ENCODE measurements around the gene RAB3B.
A peak's percentile ranks its signal among the peaks of the same experiment; 100 is the strongest.
"Not testable (repeated sequence)": the region's sequence is repeated elsewhere in the genome, so short reads cannot be mapped to it uniquely, and the experiment has no call there.

The RAB3B gene

DNA sequence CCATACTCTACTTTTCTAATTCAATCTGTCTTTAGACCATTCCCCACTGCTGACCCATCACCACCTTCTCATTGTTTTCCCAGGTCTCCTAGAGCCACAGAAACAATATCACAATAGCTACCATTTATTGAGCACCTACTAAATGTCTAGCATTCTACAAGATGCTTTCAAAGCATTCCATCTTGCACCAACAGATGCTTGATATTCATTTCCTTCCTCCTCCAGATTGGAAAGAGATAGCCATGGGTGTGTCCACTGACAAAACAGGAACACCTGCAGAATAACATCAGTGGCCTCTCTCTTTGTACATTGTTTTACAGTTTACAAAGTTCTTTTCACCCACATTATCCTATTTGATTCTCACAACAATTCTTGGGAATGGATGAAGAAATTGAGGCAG is 2.2 kb downstream of the RAB3B start:
- DNase-seq: no peak

DNA sequence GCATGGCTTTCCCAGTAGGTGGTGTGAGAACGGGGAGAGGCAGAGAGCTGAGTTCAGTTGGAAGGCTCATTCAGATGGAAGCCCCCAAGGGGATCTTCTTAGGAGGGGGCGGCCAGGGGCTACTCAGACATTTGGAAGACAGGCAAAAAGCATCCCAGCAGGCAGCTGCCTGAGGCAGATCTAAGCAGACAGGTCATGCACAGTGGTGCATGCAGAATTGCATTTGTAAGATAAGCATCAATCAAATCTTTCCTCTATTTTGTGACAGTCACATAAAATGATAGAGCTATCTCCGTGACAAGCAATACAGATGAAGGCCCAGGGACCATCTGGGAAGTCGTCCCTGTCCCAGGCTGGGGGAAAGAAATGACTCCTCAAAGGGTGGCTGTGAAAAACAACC is 3.8 kb downstream of the RAB3B start:
- DNase-seq: no peak

DNA sequence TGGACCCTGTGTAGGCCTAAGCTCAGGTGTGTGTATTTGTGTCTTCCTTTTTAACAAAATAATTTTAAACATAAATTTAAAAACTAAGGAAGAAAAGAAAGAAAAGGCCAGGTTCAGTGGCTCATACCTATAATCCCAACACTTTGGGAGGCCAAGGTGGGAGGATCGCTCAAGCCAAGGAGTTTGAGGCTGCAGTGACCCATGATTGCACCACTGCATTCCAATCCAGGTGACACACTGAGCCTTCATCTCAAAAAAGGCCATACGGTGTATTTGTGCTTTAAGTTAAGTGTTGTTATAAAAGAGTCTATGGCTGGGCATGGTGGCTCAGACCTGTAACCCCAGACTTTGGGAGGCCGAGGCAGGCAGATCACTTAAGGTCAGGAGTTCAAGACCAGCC is 8.3 kb downstream of the RAB3B start:
- no peak for DNase-seq

DNA sequence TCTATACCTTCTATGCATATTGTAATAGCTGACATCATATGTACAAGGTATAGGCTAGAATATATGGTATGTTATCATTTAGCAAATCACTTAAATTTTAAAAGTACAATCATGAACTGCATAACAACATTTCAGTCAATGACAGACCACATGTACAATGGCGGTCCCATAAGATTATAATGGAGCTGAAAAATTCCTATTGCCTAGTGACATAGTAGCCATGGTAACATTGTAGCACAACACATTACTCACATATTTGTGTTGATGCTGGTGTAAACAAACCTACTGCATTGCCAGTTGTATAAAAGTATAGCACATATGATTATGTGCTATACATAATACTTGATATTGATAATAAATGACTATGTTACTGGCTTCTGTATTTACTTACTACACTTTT is 8.9 kb downstream of the RAB3B start:
- no peak for DNase-seq

DNA sequence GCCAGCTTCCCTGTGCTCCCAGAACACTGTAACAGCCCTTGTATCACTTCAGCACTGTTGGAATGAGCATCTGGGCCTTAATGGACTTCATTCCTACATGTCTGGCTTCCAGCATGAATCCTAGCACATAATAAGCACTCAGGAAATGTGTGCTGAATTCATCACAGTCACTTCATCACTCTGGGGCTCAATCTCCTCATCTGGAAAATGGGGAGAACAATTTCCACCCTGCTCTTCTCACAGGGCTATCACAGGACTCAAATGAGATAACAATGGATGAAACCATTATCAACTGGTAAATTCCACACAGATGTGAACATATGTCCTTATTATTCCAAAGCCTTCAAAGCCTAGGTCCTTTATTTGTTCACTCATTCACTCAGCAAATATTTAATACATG is 12.4 kb downstream of the RAB3B start:
- no peak for DNase-seq

DNA sequence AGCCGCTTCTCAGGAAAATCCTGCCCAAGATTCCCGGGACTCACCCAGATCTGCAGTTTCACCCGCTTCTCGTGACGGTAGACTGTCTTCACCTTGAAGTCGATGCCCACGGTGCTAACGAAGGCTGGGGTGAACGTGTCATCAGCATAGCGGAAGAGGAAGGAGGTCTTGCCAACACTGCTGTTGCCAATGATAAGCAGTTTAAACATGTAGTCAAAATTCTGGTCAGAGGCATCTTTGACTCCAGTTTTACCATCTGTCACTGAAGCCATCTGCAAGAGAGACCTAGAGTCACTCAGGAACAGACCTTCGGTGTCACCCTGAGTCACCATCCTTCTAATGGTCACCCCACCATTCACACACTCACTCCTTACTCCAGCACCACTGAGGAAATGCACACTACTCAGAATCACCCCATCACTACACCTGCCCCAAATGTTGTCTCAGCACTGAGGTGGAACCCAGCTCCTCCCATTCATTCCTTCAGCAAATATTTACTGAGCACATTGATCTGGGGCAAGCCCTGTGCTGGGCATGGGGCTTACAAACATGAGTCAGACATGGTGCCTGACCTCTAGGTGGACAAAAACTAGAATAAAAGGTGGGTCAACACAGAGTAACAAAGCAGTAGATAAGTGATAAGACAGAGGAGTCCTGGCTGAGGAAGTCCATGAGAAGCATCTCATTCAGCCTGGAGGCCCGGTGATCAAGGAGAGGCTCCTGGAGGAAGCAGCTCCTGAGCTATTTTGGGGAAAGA is 13.5 kb downstream of the RAB3B start:
- no peak for DNase-seq

DNA sequence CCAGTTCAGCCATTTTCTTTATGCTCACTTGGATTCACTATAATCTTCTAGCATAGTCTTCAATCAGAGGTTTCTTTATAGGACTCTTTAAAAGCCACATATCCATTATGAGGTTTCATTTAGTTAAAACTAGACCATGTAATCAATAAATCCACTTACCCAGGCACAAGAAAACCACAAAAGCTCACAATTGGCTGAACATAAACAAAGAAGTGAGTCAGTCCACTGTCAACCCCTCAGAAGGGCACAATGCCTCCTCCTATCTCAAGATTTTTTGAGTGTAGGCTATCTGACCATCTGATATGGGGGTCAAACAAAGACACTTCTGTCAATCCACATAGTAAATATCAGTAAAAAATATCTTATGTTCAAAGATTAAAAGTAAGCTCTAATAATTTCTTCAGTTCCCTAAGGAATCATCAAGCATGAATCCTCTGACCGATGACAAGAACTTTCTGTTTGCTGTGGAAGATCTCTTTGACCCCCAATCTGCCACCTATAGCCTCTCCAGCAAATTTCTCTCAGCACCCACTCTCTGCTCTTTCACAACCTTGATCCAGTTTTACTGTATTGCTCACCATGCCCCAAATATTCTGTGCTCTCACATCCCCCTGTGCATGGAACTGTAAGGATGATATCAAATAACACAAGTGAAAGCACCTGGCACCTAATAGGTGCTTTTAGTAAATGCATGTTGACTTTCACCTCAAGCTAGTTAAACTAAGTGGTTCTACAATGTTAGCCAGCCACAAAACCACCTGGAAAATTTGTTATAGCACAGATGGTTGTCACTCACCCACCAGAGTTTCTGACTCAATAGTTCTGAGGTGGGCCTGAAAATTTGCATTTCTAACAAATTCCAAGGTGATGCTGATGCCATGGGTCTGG is 16.7 kb downstream of the RAB3B start:
- DNase-seq: no peak

DNA sequence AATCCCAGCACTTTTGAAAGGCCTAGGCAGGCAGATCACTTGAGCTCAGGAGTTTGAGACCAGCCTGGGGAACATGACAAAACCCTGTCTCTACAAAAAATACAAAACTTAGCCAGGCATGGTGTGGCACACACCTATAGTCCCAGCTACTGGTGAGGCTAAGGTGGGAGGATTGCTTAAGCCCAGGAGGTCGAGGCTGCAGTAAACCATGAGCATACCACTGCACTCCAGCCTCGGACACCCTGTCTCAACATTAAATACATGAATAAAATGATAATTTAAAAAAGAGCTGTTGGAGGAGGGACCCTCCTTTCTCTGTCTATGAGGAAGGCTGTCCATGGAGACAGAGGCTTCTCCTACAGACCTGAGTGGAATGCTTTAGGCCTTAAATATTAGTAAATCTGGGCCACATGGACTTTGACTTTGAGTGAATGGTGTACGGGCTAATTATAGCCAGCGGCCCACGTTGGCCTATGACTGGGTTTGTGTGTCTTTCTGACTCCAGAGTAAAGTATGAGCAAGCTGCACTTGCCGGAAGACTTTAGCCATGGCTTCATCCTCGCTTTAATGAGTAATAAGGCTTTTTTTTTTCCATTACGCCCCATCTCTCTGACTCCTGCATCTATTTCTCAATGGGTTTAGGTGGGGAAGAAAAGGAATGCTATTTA is 21.3 kb downstream of the RAB3B start:
- DNase-seq: no peak

DNA sequence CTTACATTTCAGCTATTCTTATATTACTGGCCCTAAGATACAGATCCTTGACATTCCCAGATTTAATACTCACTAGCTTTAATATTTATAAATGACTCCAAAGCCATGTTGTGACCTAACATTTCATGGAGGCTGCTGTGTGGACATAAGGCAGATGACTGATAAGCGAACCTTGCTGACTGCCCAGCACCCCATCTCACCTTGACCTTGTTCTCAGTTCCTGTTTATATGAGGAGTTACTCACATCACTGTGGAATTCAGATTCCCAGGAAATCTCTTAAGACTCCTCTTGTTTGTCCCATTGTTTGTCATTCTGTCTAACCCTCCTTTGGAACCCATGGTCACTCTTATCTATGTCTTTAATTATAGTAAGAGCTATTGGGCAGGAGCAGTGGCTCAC is 21.9 kb downstream of the RAB3B start:
- DNase-seq: no peak

DNA sequence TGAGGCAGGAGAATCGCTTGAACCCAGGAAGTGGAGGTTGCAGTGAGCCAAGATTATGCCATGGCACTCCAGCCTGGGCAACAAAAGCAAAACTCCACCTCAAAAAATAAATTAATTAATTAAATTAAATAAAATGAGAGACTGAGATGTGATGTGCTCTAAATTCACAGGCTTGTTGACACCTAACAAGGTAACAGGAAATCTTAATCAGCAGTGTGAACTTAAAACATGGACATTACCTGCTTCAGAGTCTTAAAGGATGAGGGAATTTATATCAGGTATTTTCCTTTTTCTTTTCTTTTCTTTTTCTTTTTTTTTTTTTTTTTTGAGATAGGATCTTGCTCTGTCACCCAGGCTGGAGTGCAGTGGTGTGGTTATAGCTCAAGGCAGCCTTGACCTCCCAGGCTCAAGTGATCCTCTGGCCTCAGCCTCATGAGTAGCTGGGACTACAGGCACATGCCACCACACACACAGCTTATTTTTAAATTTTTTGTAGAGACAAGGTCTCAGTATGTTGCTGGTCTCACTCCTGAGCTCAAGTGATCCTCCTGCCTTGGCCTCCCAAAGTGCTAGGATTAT is 23.2 kb downstream of the RAB3B start:
- DNase-seq: not testable (repeated sequence)

DNA sequence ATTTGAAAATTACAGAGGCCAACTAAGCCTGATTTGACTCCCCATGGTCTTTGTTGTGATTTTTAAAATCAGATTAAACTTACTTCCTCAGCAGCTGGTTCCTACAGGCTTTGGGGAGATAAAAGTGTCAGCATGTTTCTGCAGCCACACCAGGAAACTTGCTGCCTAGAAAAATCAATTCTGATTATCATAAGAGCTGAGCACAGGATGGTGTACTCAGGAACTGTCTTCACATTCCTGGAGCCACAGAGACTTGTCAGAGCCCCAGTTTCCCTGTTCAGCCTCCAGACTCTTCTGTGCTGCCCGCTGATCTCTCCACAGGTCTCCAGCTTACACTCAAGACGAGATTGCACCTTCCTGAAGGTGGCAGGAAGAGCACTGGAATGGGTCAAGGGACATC is 23.9 kb downstream of the RAB3B start:
- DNase-seq: no peak

DNA sequence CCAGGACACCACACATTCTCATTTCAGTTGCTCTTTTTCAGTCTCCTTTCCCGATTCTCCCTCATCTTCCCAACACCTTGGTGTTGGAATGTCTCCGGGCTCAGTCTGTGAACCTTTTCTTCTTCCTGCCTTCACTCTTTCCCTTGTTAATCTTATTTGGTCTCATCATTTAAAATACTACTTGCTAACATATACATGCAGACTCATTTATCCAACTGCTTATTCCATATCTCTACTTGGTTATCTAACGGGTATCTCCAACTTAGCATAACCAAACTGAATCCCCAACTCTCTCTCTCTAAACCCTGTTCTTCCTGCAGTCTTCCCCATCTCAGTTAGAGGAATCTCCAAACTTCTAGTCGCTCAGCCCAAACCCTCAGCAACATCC is 26.2 kb downstream of the RAB3B start:
- DNase-seq: no peak

DNA sequence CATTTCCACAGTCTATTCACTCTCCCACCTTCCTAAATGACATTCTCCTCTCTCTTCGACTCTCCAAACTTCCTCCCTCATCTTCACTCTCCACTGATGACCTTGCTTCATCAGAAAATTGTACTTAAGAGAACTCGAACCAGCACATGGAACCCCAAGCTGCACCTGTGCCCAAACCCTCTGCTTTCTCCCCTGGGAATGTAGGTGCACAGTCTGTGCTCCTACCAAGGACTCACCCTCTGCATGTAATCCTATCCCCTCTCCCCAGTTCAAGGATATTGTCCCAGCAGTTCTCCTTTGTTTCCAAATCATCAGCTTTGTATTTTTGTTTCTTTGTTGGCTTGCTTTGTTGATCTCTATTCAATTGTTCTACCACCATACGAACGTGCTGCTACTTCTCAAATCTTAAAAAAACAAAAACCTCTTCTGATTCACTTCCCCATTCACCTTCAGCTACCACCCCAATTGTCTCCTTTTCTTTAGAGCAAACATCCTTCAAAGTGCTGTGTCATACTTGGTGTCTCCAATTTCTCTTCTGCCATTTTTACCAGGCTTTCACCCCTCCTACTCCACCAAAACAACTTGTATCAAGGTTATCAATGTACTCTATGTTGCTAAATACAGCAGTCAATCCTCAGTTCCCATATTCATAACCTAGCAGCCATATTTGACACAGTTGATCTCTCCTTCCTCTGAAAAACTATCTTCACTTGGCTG is 26.8 kb downstream of the RAB3B start:
- no peak for DNase-seq

DNA sequence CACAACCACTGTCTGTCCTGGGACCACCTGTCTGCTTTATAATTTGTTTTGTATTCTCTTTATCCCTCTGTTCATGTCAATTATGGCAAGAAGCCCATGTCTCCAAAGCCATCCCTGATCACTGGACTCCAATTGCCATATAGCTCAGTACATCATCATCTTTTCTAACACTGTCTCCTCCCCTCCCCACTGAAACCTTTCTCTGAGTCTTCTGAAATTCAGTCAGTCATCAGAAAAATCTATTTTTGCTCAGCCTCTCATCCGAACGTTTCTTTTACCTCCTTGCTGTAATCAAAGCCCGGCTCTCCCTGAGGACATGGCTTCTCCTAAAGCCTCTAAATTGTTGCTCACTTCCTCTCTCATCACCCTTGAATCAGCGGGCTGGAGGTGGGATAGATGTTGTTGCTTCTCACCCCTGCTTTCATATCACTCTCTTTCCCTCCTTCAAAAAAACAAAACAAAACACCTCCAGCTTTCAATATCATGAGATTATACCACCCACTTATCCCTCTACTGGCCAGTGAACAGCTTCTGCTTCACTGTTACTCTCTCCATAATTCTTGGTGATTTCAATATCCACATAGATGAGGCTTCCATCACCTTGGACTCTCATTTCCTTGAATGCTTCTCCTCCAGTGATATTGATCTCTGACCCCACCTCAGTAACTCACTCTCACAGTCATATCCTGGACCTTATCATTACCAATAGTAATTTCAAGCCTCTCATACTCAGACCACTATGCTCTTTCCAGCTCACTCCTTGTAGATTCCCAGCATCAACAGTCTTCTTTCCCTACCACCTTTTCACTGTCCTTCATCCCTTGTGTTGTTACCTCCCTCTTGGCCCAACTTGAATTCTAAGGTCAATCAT is 27.8 kb downstream of the RAB3B start:
- DNase-seq: no peak

DNA sequence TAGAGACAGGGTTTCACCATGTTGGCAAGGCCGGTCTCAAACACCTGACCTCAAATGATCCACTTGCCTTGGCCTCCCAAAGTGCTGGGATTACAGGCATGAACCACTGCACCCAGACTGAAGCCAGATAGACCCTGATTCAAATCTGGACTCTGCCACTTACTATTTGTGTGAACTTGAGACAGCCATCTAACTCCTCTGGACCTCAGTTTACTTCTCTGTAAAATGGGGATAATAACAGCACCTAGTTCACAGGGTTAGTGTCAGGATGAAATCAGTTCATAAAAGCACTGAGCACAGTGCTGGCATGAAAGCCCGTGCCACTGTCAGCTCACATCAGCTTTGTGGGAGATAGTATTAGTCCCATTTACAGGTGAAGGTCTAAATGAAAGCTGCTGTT is 28.5 kb downstream of the RAB3B start:
- no peak for DNase-seq

DNA sequence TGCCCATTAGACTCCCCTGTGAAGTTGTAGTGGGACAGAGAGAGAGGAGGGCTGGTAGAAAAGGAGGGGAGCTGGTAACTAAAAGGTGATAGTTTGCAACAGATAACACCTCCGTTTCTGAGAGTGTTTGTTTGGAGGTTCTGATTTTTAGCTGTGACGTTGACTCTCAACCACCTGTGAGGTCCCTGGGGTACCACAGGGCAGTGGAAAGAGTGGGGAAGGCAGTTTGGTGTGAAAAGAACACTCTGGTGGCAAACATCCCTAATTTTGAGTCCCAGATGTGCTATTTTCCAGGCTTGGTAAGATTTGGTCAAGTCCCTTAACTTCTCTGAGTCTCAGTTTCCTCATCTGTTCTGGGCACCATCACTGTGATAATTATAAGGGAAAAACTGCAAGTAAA is 29.3 kb downstream of the RAB3B start:
- DNase-seq: no peak

DNA sequence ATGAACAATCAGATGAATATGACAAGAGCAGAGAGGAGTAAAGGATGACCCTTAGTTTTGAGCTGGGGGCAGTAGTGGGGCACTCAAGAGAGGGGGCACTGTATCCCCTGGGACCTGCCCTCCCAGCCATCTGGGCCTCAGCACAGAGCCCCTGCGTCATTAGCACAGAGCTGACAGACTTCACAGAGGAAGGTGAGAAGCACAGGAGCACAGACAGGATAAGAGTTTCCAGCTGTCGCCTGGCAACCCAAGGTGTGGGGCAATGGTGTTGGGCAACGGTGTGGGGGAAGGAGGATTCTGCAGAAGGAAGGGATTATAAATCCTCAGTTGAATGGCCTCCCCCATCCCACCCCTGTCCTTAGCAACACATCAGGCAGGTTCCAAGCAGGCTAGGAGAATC is 30.2 kb downstream of the RAB3B start:
- DNase-seq: peak; percentile 66

DNA sequence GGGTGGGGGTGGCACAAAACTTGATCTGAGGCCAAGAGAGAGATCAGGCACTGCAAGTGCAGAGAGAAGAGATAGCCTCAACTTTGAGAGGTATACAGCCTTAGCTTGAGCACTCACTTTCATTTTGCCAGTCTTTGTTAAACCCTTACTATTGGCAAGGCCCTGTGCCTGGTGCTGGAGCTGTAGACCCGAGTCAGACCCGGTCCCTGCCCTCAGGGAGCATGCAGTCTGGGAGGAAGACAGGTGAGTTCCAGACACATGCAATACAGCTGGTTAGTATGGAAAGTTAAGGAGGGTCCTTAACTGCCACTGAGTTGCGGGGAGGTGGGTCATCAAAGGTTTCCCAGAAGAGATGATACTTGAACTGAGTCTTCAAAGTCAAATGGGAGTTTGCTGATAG is 31.7 kb downstream of the RAB3B start:
- no peak for DNase-seq

DNA sequence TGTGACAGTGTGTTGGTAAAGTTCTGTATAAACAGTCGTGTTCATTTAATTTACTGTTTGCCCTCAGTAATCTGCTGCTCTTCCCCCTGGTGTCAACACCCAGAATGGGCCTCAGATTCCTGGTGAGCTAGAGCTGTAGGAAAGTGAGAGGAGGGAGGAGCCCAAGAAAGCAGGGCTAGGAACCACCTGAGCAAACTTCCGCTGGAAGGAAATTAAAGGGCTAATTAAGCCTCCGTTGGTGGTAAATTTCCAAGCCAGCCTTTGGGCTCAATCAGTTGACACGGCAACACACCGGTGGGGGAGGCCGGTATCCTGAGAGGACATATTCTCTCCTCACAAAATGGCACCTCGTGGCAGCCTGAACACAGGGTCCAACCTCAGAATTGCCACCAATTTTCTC is 32.9 kb downstream of the RAB3B start:
- no peak for DNase-seq

DNA sequence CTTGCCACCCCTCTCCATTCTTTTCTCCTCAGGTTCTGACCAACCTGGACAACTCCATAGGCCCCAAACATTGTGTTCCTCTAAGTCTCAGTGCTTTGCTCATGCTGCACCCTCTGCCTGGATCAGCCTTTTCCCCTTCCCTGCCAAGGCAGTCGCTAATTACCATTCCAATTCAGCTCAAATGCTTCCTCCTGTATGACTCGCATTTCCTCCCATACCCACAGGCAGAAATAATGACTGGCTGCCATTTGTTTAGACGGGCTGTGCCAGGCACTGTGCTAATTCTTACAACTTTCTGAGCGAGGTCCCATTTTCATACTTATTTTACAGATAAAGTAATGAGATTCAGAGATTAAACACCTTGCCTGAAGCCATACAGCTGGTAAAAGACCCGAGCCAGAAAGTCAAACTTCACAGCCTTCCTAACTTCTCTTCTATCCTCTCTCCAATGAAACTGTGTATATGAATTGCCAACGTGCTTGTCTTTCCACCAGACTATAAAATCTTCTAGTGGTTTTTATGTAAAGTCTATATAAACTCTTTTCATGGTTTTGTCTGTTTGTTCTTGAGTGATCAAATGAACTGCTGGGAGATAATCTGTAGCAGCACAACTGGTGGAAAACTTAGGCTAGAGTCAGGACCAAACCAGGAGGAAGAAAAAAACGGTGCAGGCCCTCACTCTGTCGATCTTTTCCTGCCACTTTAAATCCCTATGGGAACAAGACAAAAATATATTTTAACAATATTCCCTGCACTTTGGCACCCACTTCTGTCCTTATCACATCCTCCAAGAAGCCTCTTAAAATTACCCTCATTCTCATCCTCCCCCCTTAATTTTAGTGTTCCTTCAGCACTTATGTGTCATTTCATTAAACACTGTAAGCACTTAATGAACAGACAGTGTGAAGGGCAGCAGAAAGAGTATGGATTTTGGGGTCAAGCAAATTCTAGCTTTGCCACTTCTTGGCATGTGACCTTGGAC is 33.7 kb downstream of the RAB3B start:
- DNase-seq: no peak
